ENCODE measurements around the gene GULP1.

The GULP1 gene

GRCh38 chr2:188285774-188286173 is 5.9 kb upstream of the GULP1 start:
- Histone ChIP-seq H3K9me3 (ENCODE audit: severe bottlenecking) (no peaks in the 10 kb centered on the region), H3K4me3 (ENCODE audit: severe bottlenecking) (no peak overlapping the region), H3K27ac (ENCODE audit: poor library complexity, severe bottlenecking) (no peak overlapping the region), H3K36me3 (ENCODE audit: low read depth) (no peaks in the 10 kb centered on the region), H3K27me3 (ENCODE audit: insufficient read depth, poor library complexity, severe bottlenecking) (no peaks in the 10 kb centered on the region), H3K4me1 (ENCODE audit: insufficient read depth, poor library complexity, severe bottlenecking) (no peaks in the 10 kb centered on the region)
- no peak for TF ChIP-seq CTCF (IDR thresholded peaks at IDR 0.05; ENCODE audit: poor library complexity, severe bottlenecking)
- no peak for DNase-seq (ENCODE audit: low spot score)
- ATAC-seq (ENCODE audit: low read depth): no peak

GRCh38 chr2:188291142-188291616 is 495 bp upstream of the GULP1 start:
- peaks cover 8% of the 10 kb centered on the region for H3K4me1 ChIP-seq (ENCODE audit: insufficient read depth, poor library complexity, severe bottlenecking)
- H3K27me3 ChIP-seq (ENCODE audit: insufficient read depth, poor library complexity, severe bottlenecking): no peaks in the 10 kb centered on the region
- H3K4me3 ChIP-seq (ENCODE audit: severe bottlenecking): peak overlapping the region; percentile 49
- DNase-seq (ENCODE audit: low spot score) (no peak), ATAC-seq (ENCODE audit: low read depth) (no peak)
- no peak overlapping the region for H3K27ac ChIP-seq (ENCODE audit: poor library complexity, severe bottlenecking)
- no peaks in the 10 kb centered on the region for H3K36me3 ChIP-seq (ENCODE audit: low read depth)
- TF ChIP-seq CTCF (IDR thresholded peaks at IDR 0.05; ENCODE audit: poor library complexity, severe bottlenecking): no peak
- H3K9me3 ChIP-seq (ENCODE audit: severe bottlenecking): no peaks in the 10 kb centered on the region

DNA sequence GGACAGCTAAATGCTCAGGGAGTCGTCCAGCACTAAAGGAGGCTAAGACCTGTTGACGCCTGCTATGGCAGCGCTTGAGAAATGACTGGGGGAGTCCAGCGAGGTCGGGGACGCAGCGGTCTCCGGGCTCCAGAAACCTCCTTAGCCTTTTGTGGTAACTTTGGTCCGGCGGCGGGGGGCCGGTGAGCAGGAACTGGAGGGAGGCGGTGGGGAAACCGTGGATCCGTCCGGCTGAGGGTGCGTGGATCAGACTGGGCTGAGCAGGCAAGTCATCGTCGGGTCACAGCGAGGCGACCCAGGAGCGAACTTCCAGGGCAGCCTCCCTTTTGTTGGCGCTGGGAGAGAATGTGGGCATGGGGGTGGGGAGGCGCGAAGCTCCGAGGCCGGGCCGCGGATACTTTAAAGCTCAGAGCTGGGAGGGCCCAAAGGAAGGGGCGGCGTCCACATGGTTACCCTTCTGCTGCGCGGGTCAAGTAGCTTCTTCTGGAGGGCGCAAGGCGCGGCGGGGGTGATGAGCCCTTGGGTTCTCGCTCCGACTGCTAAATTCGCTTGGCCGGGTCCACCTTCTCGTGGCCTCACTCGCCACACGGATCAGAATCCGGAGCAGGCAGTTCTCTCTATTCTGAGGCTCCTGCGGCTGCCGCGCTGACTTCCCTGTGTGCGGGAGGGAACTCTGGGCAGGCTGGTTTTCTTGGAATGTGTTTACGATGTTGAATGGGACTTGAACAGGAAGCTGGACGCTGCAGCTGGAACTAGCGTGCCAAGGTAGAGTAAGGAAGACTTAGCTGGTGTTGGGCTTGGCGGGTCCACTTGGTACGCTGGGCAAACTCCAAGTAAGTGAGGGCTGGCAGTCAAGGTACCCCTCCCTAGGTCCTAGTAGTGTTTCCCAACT is 920 bp downstream of the GULP1 start:
- Histone ChIP-seq H3K4me3 (ENCODE audit: severe bottlenecking) (peak overlapping the region; percentile 49), H3K9me3 (ENCODE audit: severe bottlenecking) (no peaks in the 10 kb centered on the region), H3K27me3 (ENCODE audit: insufficient read depth, poor library complexity, severe bottlenecking) (no peaks in the 10 kb centered on the region), H3K36me3 (ENCODE audit: low read depth) (no peaks in the 10 kb centered on the region), H3K27ac (ENCODE audit: poor library complexity, severe bottlenecking) (no peak overlapping the region), H3K4me1 (ENCODE audit: insufficient read depth, poor library complexity, severe bottlenecking) (peaks cover 8% of the 10 kb centered on the region)
- peak; percentile 55 for DNase-seq (ENCODE audit: low spot score)
- no peak for TF ChIP-seq CTCF (IDR thresholded peaks at IDR 0.05; ENCODE audit: poor library complexity, severe bottlenecking)
- ATAC-seq (ENCODE audit: low read depth): peak; percentile 59

- TF ChIP-seq CTCF (IDR thresholded peaks at IDR 0.05; ENCODE audit: poor library complexity, severe bottlenecking): no peak
- no peak overlapping the region for H3K27ac ChIP-seq (ENCODE audit: poor library complexity, severe bottlenecking)
- peak; percentile 15; the same call in 1 of the 3 replicates for ATAC-seq (ENCODE audit: low read depth)
Measured at GRCh38 chr2:188293601-188294351, 2.1 kb downstream of the GULP1 start.

More at GRCh38 chr2:188293601-188294351, 2.1 kb downstream of the GULP1 start:
- H3K4me3 ChIP-seq (ENCODE audit: severe bottlenecking): no peak overlapping the region
- no peaks in the 10 kb centered on the region for H3K36me3 ChIP-seq (ENCODE audit: low read depth)
- H3K4me1 ChIP-seq (ENCODE audit: insufficient read depth, poor library complexity, severe bottlenecking): peaks cover 8% of the 10 kb centered on the region
- no peaks in the 10 kb centered on the region for H3K9me3 ChIP-seq (ENCODE audit: severe bottlenecking)
- DNase-seq (ENCODE audit: low spot score): peak; percentile 51
- H3K27me3 ChIP-seq (ENCODE audit: insufficient read depth, poor library complexity, severe bottlenecking): no peaks in the 10 kb centered on the region

Data from RWPE2 (cell line).